Bronchus fibroblast of lung (primary cell): Measurements from ENCODE around the gene REG3A. TPM values are rescaled to one million over a fixed set of nuclear protein-coding genes. Genes with fewer than 3 reads are reported as not detected.

Experiments
- total RNA-seq: library from RNA; depleted of rRNA; stranded (reverse); fragments of >200 nt; gene quantifications from 2 replicates; pipeline ENCODE4 v1.2.3, GENCODE V29; 2015

The REG3A gene
- total RNA-seq, result not detected in 2 replicates

DNA sequence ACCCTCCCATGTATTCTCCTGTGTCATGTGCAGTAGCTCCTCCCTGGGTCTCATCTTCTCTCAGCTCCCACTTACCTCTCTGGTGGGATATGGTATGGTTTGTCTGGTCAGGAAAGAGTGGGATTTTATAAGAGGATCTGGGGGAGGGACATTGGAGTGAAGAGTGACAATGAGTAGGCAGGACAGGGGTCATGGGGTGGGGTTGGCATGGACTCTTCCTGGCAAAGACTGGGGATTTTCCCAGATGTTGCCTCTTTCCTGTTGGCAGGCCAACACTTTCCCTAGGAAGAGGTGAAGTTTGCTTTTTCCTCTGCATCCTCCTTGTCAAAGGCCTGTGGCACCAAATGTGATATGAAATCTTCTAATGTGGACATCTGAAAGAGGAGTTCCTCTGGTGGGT is at the start of gene REG3A:
Gene REG3A (minus strand): TSS at position 101 of the 400 bp plus-strand sequence. CDS start 348 bp downstream, outside the sequence.

DNA sequence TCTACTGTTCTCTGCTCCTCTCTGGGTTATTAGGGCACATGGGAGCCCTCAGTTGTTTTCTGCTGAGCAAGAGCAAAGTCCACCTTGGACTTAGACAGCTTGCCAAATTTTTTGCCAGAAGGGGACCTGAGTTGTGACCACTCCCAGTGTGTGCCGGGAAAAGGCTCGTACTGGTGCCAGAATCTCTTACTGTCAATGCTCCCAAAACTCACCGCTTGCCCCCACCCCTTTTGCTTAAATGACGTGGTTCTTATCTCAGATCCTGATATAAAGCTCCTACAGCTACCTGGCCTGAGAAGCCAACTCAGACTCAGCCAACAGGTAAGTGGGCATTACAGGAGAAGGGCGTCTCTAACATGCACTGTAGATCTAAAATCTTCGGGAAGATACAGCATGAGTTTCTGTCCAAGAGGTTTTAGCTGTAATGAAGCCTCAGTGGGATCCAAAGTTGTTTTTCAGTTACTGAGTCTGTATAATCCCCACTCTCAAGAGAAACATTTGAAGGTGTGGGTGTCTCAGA is 39.3 kb downstream of the REG3A start, which contains the start of gene REG1A:
Gene REG1A (plus strand): TSS at position 295 of the 520 bp plus-strand sequence. CDS start 374 bp downstream, outside the sequence.

Other genes with a start within 250 kb of the REG3A start
- gene REG3G, start 134.1 kb downstream of the REG3A start, total RNA-seq, result not detected in 2 replicates
- not detected in 2 replicates for gene REG1B, start 71.8 kb downstream of the REG3A start, total RNA-seq
- not detected in 2 replicates for gene REG1A, start 39.3 kb downstream of the REG3A start, total RNA-seq